HCT116 (cell line): Measurements from ENCODE around the gene MAP3K8.

Experiments used
- CEBPB ChIP-seq: IDR thresholded peaks from 2 replicates; pipeline ENCODE4 v1.6.1; 2012; ENCODE audit warnings: low read depth
- EZH2 ChIP-seq: fragments of 200-600 bp; sonication (generic); IDR thresholded peaks from 2 replicates; pipeline ENCODE4 v1.6.1; 2017; ENCODE audit warnings: antibody characterized with exemption, mixed run types
- POLR2A ChIP-seq: IDR thresholded peaks from 2 replicates; pipeline ENCODE4 v1.7.0; 2011; ENCODE audit warnings: borderline replicate concordance; ENCODE audit not compliant: insufficient read depth, insufficient read length; ENCODE audit errors: extremely low read depth
- SRF ChIP-seq: IDR thresholded peaks from 2 replicates; pipeline ENCODE4 v1.6.1; 2012; ENCODE audit warnings: low read depth
- ZNF274 ChIP-seq: fragments of 200-500 bp; sonication (Bioruptor generic); IDR thresholded peaks from 2 replicates; pipeline ENCODE4 v1.6.1; 2014; ENCODE audit warnings: mild to moderate bottlenecking, low read depth, low read length, inconsistent platforms
- TF ChIP-seq, protein P1 (sequence below), 3 experiments: fragments of 200-600 bp in 1 of 3; sonication (generic) in 1 of 3; IDR thresholded peaks in 2 of 3; conservative IDR thresholded peaks in 1 of 3; 2 replicates each; pipeline ENCODE4 v1.5.1; 2012 to 2017; ENCODE audit warnings: low read depth in 2 of 3, low read length in 2 of 3, antibody characterized with exemption in 1 of 3, borderline replicate concordance in 1 of 3, control low read depth in 1 of 3, mild to moderate bottlenecking in 1 of 3, mixed read lengths in 1 of 3, mixed run types in 1 of 3, moderate library complexity in 1 of 3; ENCODE audit not compliant: insufficient read depth in 1 of 3
- TF ChIP-seq, protein P2 (sequence below): IDR thresholded peaks from 2 replicates; pipeline ENCODE4 v1.6.1; 2012; ENCODE audit warnings: low read depth

- TF ChIP-seq ZNF274 (no peak), POLR2A (no peak), EZH2 (no peak), SRF (no peak), CEBPB (no peak)
- TF ChIP-seq, protein P1, sequence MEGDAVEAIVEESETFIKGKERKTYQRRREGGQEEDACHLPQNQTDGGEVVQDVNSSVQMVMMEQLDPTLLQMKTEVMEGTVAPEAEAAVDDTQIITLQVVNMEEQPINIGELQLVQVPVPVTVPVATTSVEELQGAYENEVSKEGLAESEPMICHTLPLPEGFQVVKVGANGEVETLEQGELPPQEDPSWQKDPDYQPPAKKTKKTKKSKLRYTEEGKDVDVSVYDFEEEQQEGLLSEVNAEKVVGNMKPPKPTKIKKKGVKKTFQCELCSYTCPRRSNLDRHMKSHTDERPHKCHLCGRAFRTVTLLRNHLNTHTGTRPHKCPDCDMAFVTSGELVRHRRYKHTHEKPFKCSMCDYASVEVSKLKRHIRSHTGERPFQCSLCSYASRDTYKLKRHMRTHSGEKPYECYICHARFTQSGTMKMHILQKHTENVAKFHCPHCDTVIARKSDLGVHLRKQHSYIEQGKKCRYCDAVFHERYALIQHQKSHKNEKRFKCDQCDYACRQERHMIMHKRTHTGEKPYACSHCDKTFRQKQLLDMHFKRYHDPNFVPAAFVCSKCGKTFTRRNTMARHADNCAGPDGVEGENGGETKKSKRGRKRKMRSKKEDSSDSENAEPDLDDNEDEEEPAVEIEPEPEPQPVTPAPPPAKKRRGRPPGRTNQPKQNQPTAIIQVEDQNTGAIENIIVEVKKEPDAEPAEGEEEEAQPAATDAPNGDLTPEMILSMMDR (IDR thresholded peaks at IDR 0.05 in 2 of 3, conservative IDR thresholded peaks at IDR 0.05 in 1 of 3; ENCODE audit: borderline replicate concordance in 1 of 3, insufficient read depth in 1 of 3, low read depth in 2 of 3, low read length in 2 of 3), result no peak
- TF ChIP-seq, protein P2, sequence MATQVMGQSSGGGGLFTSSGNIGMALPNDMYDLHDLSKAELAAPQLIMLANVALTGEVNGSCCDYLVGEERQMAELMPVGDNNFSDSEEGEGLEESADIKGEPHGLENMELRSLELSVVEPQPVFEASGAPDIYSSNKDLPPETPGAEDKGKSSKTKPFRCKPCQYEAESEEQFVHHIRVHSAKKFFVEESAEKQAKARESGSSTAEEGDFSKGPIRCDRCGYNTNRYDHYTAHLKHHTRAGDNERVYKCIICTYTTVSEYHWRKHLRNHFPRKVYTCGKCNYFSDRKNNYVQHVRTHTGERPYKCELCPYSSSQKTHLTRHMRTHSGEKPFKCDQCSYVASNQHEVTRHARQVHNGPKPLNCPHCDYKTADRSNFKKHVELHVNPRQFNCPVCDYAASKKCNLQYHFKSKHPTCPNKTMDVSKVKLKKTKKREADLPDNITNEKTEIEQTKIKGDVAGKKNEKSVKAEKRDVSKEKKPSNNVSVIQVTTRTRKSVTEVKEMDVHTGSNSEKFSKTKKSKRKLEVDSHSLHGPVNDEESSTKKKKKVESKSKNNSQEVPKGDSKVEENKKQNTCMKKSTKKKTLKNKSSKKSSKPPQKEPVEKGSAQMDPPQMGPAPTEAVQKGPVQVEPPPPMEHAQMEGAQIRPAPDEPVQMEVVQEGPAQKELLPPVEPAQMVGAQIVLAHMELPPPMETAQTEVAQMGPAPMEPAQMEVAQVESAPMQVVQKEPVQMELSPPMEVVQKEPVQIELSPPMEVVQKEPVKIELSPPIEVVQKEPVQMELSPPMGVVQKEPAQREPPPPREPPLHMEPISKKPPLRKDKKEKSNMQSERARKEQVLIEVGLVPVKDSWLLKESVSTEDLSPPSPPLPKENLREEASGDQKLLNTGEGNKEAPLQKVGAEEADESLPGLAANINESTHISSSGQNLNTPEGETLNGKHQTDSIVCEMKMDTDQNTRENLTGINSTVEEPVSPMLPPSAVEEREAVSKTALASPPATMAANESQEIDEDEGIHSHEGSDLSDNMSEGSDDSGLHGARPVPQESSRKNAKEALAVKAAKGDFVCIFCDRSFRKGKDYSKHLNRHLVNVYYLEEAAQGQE, result no peak
Observed at GRCh38 chr10:30398193-30398592, 35.8 kb upstream of the MAP3K8 start.
